Choroid plexus epithelial cell (primary cell): ENCODE data around the gene APLP2.
A peak's percentile ranks its signal among the peaks of the same experiment; 100 is the strongest.

ENCODE experiments used
- DNase-seq: peaks from one replicate; pipeline ENCODE4 v3.0.0-alpha.2; 2010; ENCODE audit warnings: low read depth
- H3K4me3 ChIP-seq: 2 replicates; pipeline ENCODE4 v1.5.1; 2011; ENCODE audit warnings: low read depth, mild to moderate bottlenecking, control low read depth, low read length, moderate library complexity
- CTCF ChIP-seq: conservative IDR thresholded peaks from 2 replicates; pipeline ENCODE4 v1.5.1; 2011; ENCODE audit warnings: low read depth, mild to moderate bottlenecking, control low read depth, inconsistent platforms, low read length, moderate library complexity

APLP2 gene

GRCh38 chr11:130141561-130142341 is 72.1 kb downstream of the APLP2 start:
- H3K4me3 ChIP-seq = no peak overlapping the region
- no peak for TF ChIP-seq CTCF
- peak; percentile 58 for DNase-seq

- no peak for DNase-seq
- H3K4me3 ChIP-seq = no peak overlapping the region
- no peak for TF ChIP-seq CTCF
Measured at GRCh38 chr11:130144141-130144540, 74.4 kb downstream of the APLP2 start.

GRCh38 chr11:130144861-130145281 is 75.2 kb downstream of the APLP2 start:
- peak; percentile 68 for DNase-seq
- no peak overlapping the region for H3K4me3 ChIP-seq
- no peak for TF ChIP-seq CTCF

GRCh38 chr11:130145311-130145812 is 75.7 kb downstream of the APLP2 start:
- TF ChIP-seq CTCF = no peak
- DNase-seq = no peak
- H3K4me3 ChIP-seq = no peak overlapping the region

GRCh38 chr11:130145975-130146776 is 76.5 kb downstream of the APLP2 start:
- TF ChIP-seq CTCF = peak; percentile 48
- peak; percentile 46 for DNase-seq

GRCh38 chr11:130146796-130147195 is 77.1 kb downstream of the APLP2 start:
- DNase-seq = no peak

More at GRCh38 chr11:130145975-130146776, 76.5 kb downstream of the APLP2 start:
- no peak overlapping the region for H3K4me3 ChIP-seq

More at GRCh38 chr11:130146796-130147195, 77.1 kb downstream of the APLP2 start:
- TF ChIP-seq CTCF = no peak
- no peak overlapping the region for H3K4me3 ChIP-seq
